ENCODE data around the gene ZBTB45.

Gene ZBTB45

GRCh38 chr19:58551123-58551497, 31.5 kb upstream of the ZBTB45 start:
- Histone ChIP-seq H3K27ac (no peak overlapping the region), H3K4me3 (ENCODE audit: low read depth, low read length) (no peak overlapping the region), H3K36me3 (replicated peaks) (peaks cover 64% of the 10 kb centered on the region), H3K27me3 (replicated peaks) (no peaks in the 10 kb centered on the region)
- in situ Hi-C loops (cut with HindIII; ENCODE audit: low pct_ligation_motif_present, low sequenced_read_pairs): no loop called here
- no peak for DNase-seq
- TF ChIP-seq, protein P1, sequence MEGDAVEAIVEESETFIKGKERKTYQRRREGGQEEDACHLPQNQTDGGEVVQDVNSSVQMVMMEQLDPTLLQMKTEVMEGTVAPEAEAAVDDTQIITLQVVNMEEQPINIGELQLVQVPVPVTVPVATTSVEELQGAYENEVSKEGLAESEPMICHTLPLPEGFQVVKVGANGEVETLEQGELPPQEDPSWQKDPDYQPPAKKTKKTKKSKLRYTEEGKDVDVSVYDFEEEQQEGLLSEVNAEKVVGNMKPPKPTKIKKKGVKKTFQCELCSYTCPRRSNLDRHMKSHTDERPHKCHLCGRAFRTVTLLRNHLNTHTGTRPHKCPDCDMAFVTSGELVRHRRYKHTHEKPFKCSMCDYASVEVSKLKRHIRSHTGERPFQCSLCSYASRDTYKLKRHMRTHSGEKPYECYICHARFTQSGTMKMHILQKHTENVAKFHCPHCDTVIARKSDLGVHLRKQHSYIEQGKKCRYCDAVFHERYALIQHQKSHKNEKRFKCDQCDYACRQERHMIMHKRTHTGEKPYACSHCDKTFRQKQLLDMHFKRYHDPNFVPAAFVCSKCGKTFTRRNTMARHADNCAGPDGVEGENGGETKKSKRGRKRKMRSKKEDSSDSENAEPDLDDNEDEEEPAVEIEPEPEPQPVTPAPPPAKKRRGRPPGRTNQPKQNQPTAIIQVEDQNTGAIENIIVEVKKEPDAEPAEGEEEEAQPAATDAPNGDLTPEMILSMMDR (IDR thresholded peaks at IDR 0.05; ENCODE audit: low read depth, low read length, missing control alignments): no peak

GRCh38 chr19:58550362-58551122, 30.9 kb upstream of the ZBTB45 start:
- TF ChIP-seq, protein P1 (IDR thresholded peaks at IDR 0.05; ENCODE audit: low read depth, low read length, missing control alignments): no peak
- Histone ChIP-seq H3K27ac (no peak overlapping the region), H3K27me3 (replicated peaks) (no peaks in the 10 kb centered on the region), H3K4me3 (ENCODE audit: low read depth, low read length) (no peak overlapping the region), H3K36me3 (replicated peaks) (peaks cover 61% of the 10 kb centered on the region)
- in situ Hi-C loops (cut with HindIII; ENCODE audit: low pct_ligation_motif_present, low sequenced_read_pairs): no loop called here
- DNase-seq: no peak

GRCh38 chr19:58549664-58550361, 30.2 kb upstream of the ZBTB45 start:
- in situ Hi-C loops (cut with HindIII; ENCODE audit: low pct_ligation_motif_present, low sequenced_read_pairs): no loop called here
- peaks cover 58% of the 10 kb centered on the region for H3K36me3 ChIP-seq (replicated peaks)

GRCh38 chr19:58548859-58549663, 29.5 kb upstream of the ZBTB45 start:
- Histone ChIP-seq H3K27ac (no peak overlapping the region), H3K4me3 (ENCODE audit: low read depth, low read length) (no peak overlapping the region), H3K36me3 (replicated peaks) (peaks cover 58% of the 10 kb centered on the region), H3K27me3 (replicated peaks) (no peaks in the 10 kb centered on the region)
- TF ChIP-seq, protein P1 (IDR thresholded peaks at IDR 0.05; ENCODE audit: low read depth, low read length, missing control alignments): no peak
- in situ Hi-C loops (cut with HindIII; ENCODE audit: low pct_ligation_motif_present, low sequenced_read_pairs): no loop called here
- DNase-seq: no peak

More at GRCh38 chr19:58549664-58550361, 30.2 kb upstream of the ZBTB45 start:
- no peaks in the 10 kb centered on the region for H3K27me3 ChIP-seq (replicated peaks)
- H3K4me3 ChIP-seq (ENCODE audit: low read depth, low read length): no peak overlapping the region
- no peak for DNase-seq
- H3K27ac ChIP-seq: no peak overlapping the region
- TF ChIP-seq, protein P1 (IDR thresholded peaks at IDR 0.05; ENCODE audit: low read depth, low read length, missing control alignments): no peak

DNA sequence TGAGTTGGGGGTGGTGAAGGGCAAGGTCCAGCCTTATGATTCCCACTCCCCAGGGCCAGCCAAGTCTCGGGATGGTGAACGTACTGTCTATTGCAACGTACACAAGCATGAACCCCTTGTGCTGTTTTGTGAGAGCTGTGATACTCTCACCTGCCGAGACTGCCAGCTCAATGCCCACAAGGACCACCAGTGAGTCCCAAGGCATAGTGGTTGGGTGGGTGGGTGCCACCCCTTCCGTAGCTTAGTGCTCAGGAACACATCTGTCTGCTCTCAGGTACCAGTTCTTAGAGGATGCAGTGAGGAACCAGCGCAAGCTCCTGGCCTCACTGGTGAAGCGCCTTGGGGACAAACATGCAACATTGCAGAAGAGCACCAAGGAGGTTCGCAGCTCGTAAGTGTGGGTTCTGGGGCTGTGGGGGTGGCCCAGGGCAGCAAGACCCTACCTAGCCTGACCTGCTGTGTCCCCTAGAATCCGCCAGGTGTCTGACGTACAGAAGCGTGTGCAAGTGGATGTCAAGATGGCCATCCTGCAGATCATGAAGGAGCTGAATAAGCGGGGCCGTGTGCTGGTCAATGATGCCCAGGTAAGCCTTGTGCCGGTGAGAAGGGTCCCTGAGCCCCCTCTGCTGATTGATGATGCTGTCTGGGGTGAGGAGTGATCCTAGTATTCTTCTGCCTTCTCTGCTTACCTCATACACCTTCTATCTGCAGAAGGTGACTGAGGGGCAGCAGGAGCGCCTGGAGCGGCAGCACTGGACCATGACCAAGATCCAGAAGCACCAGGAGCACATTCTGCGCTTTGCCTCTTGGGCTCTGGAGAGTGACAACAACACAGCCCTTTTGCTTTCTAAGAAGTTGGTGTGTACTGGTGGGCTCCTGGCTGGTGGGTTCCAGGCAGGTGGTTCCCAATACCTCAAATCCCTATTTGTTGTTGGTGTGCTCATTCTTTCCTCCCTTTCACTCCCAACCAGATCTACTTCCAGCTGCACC, 28.0 kb upstream of the ZBTB45 start:
- H3K4me3 ChIP-seq (ENCODE audit: low read depth, low read length): peak overlapping the region; percentile 5
- TF ChIP-seq, protein P1 (IDR thresholded peaks at IDR 0.05; ENCODE audit: low read depth, low read length, missing control alignments): no peak
- DNase-seq: no peak
- peaks cover 54% of the 10 kb centered on the region for H3K36me3 ChIP-seq (replicated peaks)
- no peak overlapping the region for H3K27ac ChIP-seq
- H3K27me3 ChIP-seq (replicated peaks): no peaks in the 10 kb centered on the region
- in situ Hi-C loops (cut with HindIII; ENCODE audit: low pct_ligation_motif_present, low sequenced_read_pairs): no loop called here
